ENCODE measurements around the gene ABLIM3. TPM values are rescaled to one million over a fixed set of nuclear protein-coding genes. Genes with fewer than 3 reads are reported as not detected.

ABLIM3 gene
- total and polyA plus RNA-seq, 2 of the 8 experiments (the other 6 are each of a cell fraction or from before 2014, with no cell fraction given): 0.36 to 0.56 TPM

- Histone ChIP-seq H3K27me3 (replicated peaks in 1 of 4; ENCODE audit: control insufficient read depth in 3 of 4, extremely low read depth in 1 of 4, insufficient read depth in 3 of 4, low read length in 3 of 4) (no peaks in the 10 kb centered on the region; a peak in 1 of 7 replicates), H3K27ac (ENCODE audit: low read depth, low read length) (no peak overlapping the region)
Measured at GRCh38 chr5:149235841-149236240, 94.5 kb downstream of the ABLIM3 start.

More at GRCh38 chr5:149235841-149236240, 94.5 kb downstream of the ABLIM3 start:
- FAIRE-seq (no peak), DNase-seq (ENCODE audit: low read depth in 1 of 2, low spot score in 2 of 2) (no peak)
- Histone ChIP-seq H3K4me1 (replicated peaks in 1 of 4; ENCODE audit: control insufficient read depth in 3 of 4, insufficient read depth in 4 of 4, low read length in 3 of 4) (peaks cover 0 to 3% (median 0%) of the 10 kb centered on the region in 4 experiments; a peak in 1 of 7 replicates), H3K56ac (replicated peaks; ENCODE audit: insufficient read length, low read depth, low read length) (no peak overlapping the region), H3K23me2 (ENCODE audit: low read depth, low read length) (no peaks in the 10 kb centered on the region), H3K79me2 (ENCODE audit: control insufficient read depth in 1 of 2, insufficient read depth in 2 of 2, low read length in 2 of 2) (no peaks in the 10 kb centered on the region), H4K5ac (ENCODE audit: insufficient read length, low read depth, low read length) (no peak overlapping the region), H3K4ac (replicated peaks; ENCODE audit: insufficient read length, low read depth, low read length) (no peak overlapping the region), H3K18ac (ENCODE audit: extremely low read depth, low read length) (no peak overlapping the region), H3K36me3 (ENCODE audit: control insufficient read depth in 2 of 4, insufficient read depth in 4 of 4, low read length in 3 of 4) (no peaks in the 10 kb centered on the region), H2BK15ac (ENCODE audit: low read length) (no peak overlapping the region), H2BK20ac (ENCODE audit: low read length) (no peak overlapping the region), H3K9me3 (ENCODE audit: insufficient read depth in 2 of 2, low read depth in 1 of 2, low read length in 1 of 2) (no peaks in the 10 kb centered on the region), H3K79me1 (ENCODE audit: low read depth, low read length) (no peaks in the 10 kb centered on the region), H4K8ac (ENCODE audit: extremely low read depth, insufficient read depth, low read length) (no peak overlapping the region), H3K9ac (replicated peaks in 1 of 4; ENCODE audit: extremely low read depth in 1 of 4, low read depth in 3 of 4, low read length in 3 of 4) (no peak overlapping the region), H2BK5ac (ENCODE audit: low read depth, low read length) (no peak overlapping the region), H3K4me2 (ENCODE audit: insufficient read depth in 1 of 2, low read depth in 2 of 2, low read length in 2 of 2) (no peak overlapping the region), H2BK12ac (ENCODE audit: low read depth, low read length) (no peak overlapping the region), H3K14ac (ENCODE audit: insufficient read length) (no peak overlapping the region), H2AK5ac (ENCODE audit: low read depth, low read length) (no peak overlapping the region), H4K20me1 (replicated peaks in 1 of 2; ENCODE audit: control insufficient read depth in 1 of 2, insufficient read depth in 2 of 2, low read length in 2 of 2) (no peaks in the 10 kb centered on the region), H3K23ac (ENCODE audit: insufficient read length) (no peak overlapping the region), H4K91ac (replicated peaks; ENCODE audit: insufficient read length, low read length) (no peak overlapping the region), H3K4me3 (ENCODE audit: extremely low read depth in 1 of 4, insufficient read depth in 2 of 4, low read depth in 3 of 4, low read length in 4 of 4) (no peak overlapping the region), H2BK120ac (replicated peaks; ENCODE audit: low read depth, low read length) (no peak overlapping the region), H2AFZ (ENCODE audit: low read length) (no peak overlapping the region)
- TF ChIP-seq RNF2 (IDR thresholded peaks at IDR 0.05; ENCODE audit: borderline replicate concordance, low read depth, low read length, missing control alignments, poor library complexity, severe bottlenecking): no peak
- no peak for TF ChIP-seq ZNF274 (IDR thresholded peaks at IDR 0.05; ENCODE audit: borderline replicate concordance, extremely low read depth, low read length)
- TF ChIP-seq SP1 (IDR thresholded peaks at IDR 0.05; ENCODE audit: low read depth, low read length): no peak
- no peak for TF ChIP-seq NANOG (IDR thresholded peaks at IDR 0.05; ENCODE audit: insufficient read depth, low read depth, low read length, poor library complexity, severe bottlenecking)
- POLR2A ChIA-PET (ENCODE audit: partially characterized antibody): no interaction called here
- CTCF ChIA-PET (ENCODE audit: partially characterized antibody): interaction anchor here (0.8 to 7.1 kb wide), 10 partner anchors 10 to 121 kb away, joined by 3 to 99 read pairs (median 15); partner anchors contain the start of gene ABLIM3
